Adrenal gland (tissue), 12 donors: Measurements from ENCODE around the gene NREP. TPM values are rescaled to one million over a fixed set of nuclear protein-coding genes. Genes with fewer than 3 reads are reported as not detected.

Experiments used
- DNase-seq, 7 donors: peaks; one replicate each; pipeline ENCODE4 v3.0.0-alpha.2; 2019 to 2020
- H3K27ac ChIP-seq, 5 donors: fragments of 200-600 bp; sonication (generic) in 4 of 5; 1 replicate in 3 of 5; 2 replicates in 2 of 5; pipeline versions ENCODE4 v1.5.1 to v1.8.0; 2016 to 2020; ENCODE audit warnings: mild to moderate bottlenecking in 1 of 5
- H3K27me3 ChIP-seq: fragments of 200-600 bp; 2 replicates; pipeline ENCODE4 v1.8.0; 2021
- H3K36me3 ChIP-seq, 2 donors: fragments of 200-600 bp; replicated peaks in 1 of 2; 1 replicate in 1 of 2; 2 replicates in 1 of 2; pipeline versions ENCODE4 v1.5.1 to v1.8.0; 2018 to 2022
- H3K4me1 ChIP-seq, 2 donors: fragments of 200-600 bp; replicated peaks in 1 of 2; 1 replicate in 1 of 2; 2 replicates in 1 of 2; pipeline versions ENCODE4 v1.5.1 to v1.8.0; 2018 to 2021
- H3K4me3 ChIP-seq, 4 donors: fragments of 200-600 bp; sonication (generic) in 3 of 4; one replicate each; pipeline ENCODE4 v1.5.1; 2016 to 2018
- H3K9me3 ChIP-seq, 3 donors: fragments of 200-600 bp; sonication (generic) in 1 of 3; replicated peaks in 1 of 3; 1 replicate in 2 of 3; 2 replicates in 1 of 3; pipeline versions ENCODE4 v1.5.1 to v1.8.0; 2016 to 2021
- POLR2A ChIP-seq, 2 donors: fragments of 450-650 bp; IDR thresholded peaks; one replicate each; pipeline ENCODE4 v1.6.1; 2017; ENCODE audit warnings: antibody characterized with exemption in 2 of 2, mild to moderate bottlenecking in 2 of 2, moderate library complexity in 1 of 2
- WGBS, 4 donors: extraction: QIAGEN DNeasy Blood & Tissue Kit in 2 of 4; methylation state at CpG; one replicate each; pipeline versions ENCODE4 v1.1.5 to v1.1.7; 2013 to 2017; 5-methylcytosine and 5-hydroxymethylcytosine counted together
- intact Hi-C, 2 donors: fragments of 100-400 bp; cut with DNase I; formaldehyde crosslinking; loops; one replicate each; pipeline versions ENCODE4 v1.14.1 to v1.15.0; 2022 to 2023
- polyA plus RNA-seq, 3 donors: library from polyadenylated mRNA; stranded (reverse); fragments of 200-250 nt in 2 of 3; fragments of 350-450 nt in 1 of 3; fragmentation: Illumina TruSeq in 1 of 3; extraction: RNeasy Lipid Tissue Mini Kit (QIAGEN cat#74804) in 1 of 3; gene quantifications; one replicate each; pipeline ENCODE4 v1.2.3, GENCODE V29; 2013 to 2014
- total RNA-seq, 9 donors: library from RNA; depleted of rRNA in 4 of 9; stranded (reverse); fragments of >200 nt in 4 of 9; fragments of 120-200 nt in 1 of 9; fragmentation: NEBNext Ultra II Directional in 1 of 9; extraction: Animal tissue kit (Norgen Biotek cat#: 25700) in 1 of 9; gene quantifications; one replicate each; pipeline versions ENCODE4 v1.1.0 to v1.2.4, GENCODE V29; 2013 to 2023
- TF ChIP-seq, protein P1 (sequence below), 6 experiments: fragments of 450-650 bp in 4 of 6; fragments of 200-600 bp in 2 of 6; sonication (generic) in 1 of 6; IDR thresholded peaks; 1 replicate in 5 of 6; 2 replicates in 1 of 6; pipeline versions ENCODE4 v1.5.1 to v1.8.0; 2016 to 2021; ENCODE audit warnings: antibody characterized with exemption in 6 of 6, mild to moderate bottlenecking in 2 of 6, moderate library complexity in 1 of 6
- donor health status: healthy with polysubstance abuse.
- donor health status: Bipolar disorder and iron deficiency.
- donor health status: DM: yes; HTN: yes; CAD: no.
- donor health status: DM: no; HTN: no; CAD: no.
- donor health status: DM: no; HTN: no; CAD: no.
- donor health status: DM: yes; HTN: yes; CAD: no.

The NREP gene
- total and polyA plus RNA-seq, 12 donors = 11.4 to 247 (median 52.8) TPM

DNA sequence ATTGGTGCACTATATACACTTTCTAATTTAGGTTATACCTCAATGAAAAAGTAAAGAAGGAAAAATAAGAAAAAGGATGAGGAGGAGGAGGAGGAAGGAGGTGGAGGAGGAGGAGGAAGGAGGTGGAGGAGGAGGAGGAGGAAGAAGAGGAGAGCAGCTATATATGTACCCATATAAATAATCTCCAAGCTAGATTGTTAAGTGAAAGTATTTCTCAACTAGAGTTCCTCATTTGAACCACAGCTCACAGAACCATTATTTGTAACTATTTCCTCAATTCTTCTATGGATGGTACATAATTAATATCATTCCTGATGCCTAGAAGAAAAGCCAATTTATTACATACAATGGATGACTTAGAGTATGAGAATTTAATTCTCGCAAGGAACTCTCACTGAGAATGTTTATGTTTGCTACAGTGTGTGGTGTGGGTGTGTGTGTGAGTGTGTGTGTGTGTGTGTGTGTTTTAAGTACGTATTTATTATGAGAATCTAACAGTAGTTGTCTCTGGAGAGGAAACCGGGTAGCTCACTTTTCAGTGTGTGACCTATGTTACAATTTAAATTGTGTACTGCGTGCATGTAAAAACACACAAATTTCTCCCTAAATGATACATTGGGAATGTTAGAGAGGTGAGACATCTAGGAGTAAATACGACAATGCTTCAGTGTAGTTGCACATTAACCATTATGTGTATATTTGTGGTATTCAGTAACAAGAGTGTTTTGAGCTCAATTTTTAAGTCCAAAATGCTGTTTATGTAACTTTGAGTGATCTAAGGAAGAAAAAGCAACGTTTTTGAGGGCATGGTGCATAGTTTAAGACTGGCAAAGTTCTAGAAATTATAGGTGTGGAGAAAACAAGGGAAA, 20.2 kb upstream of the NREP start:
- intact Hi-C loops = no loop called here
- no peak for DNase-seq
- 70 to 80% (median 73%) methylated on average over 6 of the region's 6 CpGs for WGBS, 4 donors
- H3K36me3 ChIP-seq = no peaks in the 10 kb centered on the region
- TF ChIP-seq POLR2A (IDR thresholded peaks at IDR 0.05) = no peak
- TF ChIP-seq, protein P1, sequence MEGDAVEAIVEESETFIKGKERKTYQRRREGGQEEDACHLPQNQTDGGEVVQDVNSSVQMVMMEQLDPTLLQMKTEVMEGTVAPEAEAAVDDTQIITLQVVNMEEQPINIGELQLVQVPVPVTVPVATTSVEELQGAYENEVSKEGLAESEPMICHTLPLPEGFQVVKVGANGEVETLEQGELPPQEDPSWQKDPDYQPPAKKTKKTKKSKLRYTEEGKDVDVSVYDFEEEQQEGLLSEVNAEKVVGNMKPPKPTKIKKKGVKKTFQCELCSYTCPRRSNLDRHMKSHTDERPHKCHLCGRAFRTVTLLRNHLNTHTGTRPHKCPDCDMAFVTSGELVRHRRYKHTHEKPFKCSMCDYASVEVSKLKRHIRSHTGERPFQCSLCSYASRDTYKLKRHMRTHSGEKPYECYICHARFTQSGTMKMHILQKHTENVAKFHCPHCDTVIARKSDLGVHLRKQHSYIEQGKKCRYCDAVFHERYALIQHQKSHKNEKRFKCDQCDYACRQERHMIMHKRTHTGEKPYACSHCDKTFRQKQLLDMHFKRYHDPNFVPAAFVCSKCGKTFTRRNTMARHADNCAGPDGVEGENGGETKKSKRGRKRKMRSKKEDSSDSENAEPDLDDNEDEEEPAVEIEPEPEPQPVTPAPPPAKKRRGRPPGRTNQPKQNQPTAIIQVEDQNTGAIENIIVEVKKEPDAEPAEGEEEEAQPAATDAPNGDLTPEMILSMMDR (IDR thresholded peaks at IDR 0.05) = no peak
- no peaks in the 10 kb centered on the region for H3K9me3 ChIP-seq
- H3K4me1 ChIP-seq = peaks cover 0 to 8% of the 10 kb centered on the region in 2 donors
- H3K27me3 ChIP-seq = no peaks in the 10 kb centered on the region
- H3K4me3 ChIP-seq = no peak overlapping the region
- H3K27ac ChIP-seq = no peak overlapping the region

DNA sequence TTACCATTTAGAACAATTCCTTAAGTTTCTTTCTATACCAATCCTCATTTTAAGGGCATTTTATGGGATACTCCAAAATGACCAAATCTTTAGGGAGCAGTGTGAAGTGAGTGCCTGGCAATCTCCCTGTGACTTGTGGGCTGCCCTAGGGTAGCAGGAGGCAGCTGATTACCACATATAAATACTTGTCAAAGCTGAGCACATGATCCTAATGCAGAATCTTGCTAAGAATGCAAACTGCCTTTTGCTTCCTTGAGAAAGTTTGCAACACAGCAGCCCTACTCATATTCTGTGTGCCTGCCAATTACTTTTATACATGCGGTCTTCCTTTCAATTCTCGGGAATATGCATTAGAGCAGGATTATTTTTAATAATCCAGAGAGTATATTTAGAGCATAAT, 18.2 kb upstream of the NREP start:
- Histone ChIP-seq H3K27me3 (no peaks in the 10 kb centered on the region), H3K9me3 (no peaks in the 10 kb centered on the region), H3K4me1 (peaks cover 0 to 8% of the 10 kb centered on the region in 2 donors), H3K4me3 (no peak overlapping the region), H3K27ac (no peak overlapping the region), H3K36me3 (no peaks in the 10 kb centered on the region)
- TF ChIP-seq POLR2A (IDR thresholded peaks at IDR 0.05) = no peak
- TF ChIP-seq, protein P1 (IDR thresholded peaks at IDR 0.05) = no peak
- 77 to 94% (median 90%) methylated on average over 2 of the region's 2 CpGs for WGBS, 4 donors
- DNase-seq = no peak
- intact Hi-C loops = no loop called here

GRCh38 chr5:111774525-111774924, 17.5 kb upstream of the NREP start:
- WGBS, 4 donors = 22 to 46% (median 25%) methylated on average over 4 of the region's 4 CpGs
- Histone ChIP-seq H3K27ac (no peak overlapping the region), H3K4me1 (peaks cover 0 to 8% of the 10 kb centered on the region in 2 donors), H3K36me3 (no peaks in the 10 kb centered on the region), H3K4me3 (no peak overlapping the region), H3K27me3 (no peaks in the 10 kb centered on the region), H3K9me3 (no peaks in the 10 kb centered on the region)
- peak in 2 of 7 donors; percentile 13 to 28 for DNase-seq
- intact Hi-C loops = no loop called here
- TF ChIP-seq, protein P1 (IDR thresholded peaks at IDR 0.05) = no peak
- no peak for TF ChIP-seq POLR2A (IDR thresholded peaks at IDR 0.05)

GRCh38 chr5:111772456-111773122, 15.6 kb upstream of the NREP start:
- no peaks in the 10 kb centered on the region for H3K9me3 ChIP-seq
- no peak overlapping the region for H3K27ac ChIP-seq
- peaks cover 0 to 8% of the 10 kb centered on the region in 2 donors for H3K4me1 ChIP-seq
- intact Hi-C loops = no loop called here
- 73 to 79% (median 76%) methylated on average over 6 of the region's 6 CpGs for WGBS, 4 donors
- no peak overlapping the region for H3K4me3 ChIP-seq
- TF ChIP-seq, protein P1 (IDR thresholded peaks at IDR 0.05) = no peak
- no peak for TF ChIP-seq POLR2A (IDR thresholded peaks at IDR 0.05)
- DNase-seq = peak in 1 of 7 donors; percentile 27
- H3K36me3 ChIP-seq = no peaks in the 10 kb centered on the region
- no peaks in the 10 kb centered on the region for H3K27me3 ChIP-seq
